ENCODE data around the gene SOX4.

DNA sequence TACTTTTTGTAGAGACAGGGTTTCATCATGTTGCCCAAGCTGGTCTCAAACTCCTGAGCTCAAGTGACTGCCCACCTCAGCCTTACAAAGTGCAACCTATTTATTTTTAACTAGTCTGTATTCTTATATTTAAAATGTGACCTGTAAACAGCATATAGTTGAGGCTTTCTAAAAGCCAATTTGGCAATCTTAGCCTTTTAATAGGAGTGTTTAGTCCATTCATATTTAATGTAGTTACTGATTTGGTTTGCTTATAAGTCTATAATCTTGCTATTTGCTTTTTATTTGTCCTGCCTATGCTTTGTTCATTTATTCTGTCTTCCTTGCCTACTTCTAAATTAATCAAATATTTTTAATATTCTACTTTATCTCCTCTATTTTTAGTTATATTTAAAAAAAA, 15.0 kb upstream of the SOX4 start:
- TF ChIP-seq, protein P1, sequence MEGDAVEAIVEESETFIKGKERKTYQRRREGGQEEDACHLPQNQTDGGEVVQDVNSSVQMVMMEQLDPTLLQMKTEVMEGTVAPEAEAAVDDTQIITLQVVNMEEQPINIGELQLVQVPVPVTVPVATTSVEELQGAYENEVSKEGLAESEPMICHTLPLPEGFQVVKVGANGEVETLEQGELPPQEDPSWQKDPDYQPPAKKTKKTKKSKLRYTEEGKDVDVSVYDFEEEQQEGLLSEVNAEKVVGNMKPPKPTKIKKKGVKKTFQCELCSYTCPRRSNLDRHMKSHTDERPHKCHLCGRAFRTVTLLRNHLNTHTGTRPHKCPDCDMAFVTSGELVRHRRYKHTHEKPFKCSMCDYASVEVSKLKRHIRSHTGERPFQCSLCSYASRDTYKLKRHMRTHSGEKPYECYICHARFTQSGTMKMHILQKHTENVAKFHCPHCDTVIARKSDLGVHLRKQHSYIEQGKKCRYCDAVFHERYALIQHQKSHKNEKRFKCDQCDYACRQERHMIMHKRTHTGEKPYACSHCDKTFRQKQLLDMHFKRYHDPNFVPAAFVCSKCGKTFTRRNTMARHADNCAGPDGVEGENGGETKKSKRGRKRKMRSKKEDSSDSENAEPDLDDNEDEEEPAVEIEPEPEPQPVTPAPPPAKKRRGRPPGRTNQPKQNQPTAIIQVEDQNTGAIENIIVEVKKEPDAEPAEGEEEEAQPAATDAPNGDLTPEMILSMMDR (IDR thresholded peaks at IDR 0.05; ENCODE audit: low read depth, low read length, poor library complexity, severe bottlenecking), result no peak
- no peak for TF ChIP-seq EZH2phosphoT487 (IDR thresholded peaks at IDR 0.05; ENCODE audit: borderline replicate concordance, low read length)

All from DOHH2 (cell line).